ENCODE data around the gene CAPN1.
"Not testable (repeated sequence)": the region's sequence is repeated elsewhere in the genome, so short reads cannot be mapped to it uniquely, and the experiment has no call there.

The CAPN1 gene

DNA sequence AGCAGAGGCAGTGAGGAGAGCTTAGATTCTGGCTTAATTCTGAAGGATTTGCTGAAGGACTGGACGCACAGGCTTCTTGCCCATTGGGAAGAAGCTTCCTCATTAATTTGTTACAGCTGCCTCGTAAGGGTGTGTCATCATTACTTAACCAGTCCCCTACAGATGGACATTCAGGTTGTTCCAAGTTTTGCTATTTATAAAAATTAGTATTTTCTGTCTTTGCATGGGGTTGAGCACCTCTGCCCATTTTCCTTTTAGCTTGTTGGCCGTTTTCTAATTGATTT, 38.1 kb downstream of the CAPN1 start:
- DNase-seq = no peak

DNA sequence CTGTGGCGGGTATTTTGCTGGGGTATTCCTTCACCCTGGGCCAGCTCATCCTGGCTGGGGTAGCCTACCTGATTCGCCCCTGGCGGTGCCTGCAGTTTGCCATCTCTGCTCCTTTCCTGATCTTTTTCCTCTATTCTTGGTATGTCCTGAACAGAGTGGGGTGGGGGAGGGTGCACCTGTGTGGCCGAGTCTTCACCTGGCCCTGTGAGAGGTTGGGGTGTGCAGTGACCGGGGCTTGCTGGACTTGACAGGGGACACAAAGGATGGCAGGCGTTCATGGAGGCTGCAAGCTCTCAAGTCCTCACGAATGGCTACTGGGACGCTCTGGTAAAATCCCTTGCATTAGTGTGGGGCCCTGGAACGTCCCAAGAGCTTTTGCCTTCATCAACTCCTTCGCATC, 39.3 kb downstream of the CAPN1 start:
- DNase-seq = no peak

DNA sequence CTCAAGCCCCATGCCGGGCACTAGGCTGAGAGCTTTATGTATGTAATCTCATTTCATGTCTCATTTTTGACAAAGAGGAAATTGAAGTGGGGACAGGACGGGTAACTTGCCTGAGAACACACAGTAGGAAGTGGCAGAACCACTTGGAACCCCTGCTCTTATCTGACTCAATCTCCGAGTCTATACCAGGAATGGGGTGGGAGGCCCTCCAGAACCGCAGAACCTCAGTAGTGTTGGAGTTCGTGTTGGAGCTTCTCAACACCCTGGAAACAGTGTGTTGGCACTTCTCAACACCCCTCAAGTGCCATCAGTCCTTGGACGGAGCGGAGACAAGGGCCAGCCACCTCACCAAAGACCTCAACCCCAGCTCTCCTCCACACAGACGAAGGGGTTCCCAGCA, 41.3 kb downstream of the CAPN1 start:
- no peak for DNase-seq

DNA sequence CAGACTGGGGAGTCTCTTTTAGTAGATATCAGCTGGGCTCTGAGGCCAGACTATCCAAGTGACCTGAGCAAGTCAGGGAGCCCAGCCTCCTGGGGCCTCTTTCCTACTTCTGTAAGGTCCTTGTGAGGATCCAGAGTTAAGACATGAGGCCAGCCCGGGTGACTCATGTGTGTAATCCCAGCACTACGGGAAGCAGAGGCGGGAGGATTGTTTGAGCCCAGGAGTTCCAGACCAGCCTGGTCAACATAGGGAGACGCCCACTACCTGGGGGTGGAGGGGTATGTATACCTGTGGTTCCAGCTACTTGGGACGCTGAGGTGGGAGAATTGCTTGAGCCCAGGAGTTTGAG, 43.2 kb downstream of the CAPN1 start:
- no peak for DNase-seq

DNA sequence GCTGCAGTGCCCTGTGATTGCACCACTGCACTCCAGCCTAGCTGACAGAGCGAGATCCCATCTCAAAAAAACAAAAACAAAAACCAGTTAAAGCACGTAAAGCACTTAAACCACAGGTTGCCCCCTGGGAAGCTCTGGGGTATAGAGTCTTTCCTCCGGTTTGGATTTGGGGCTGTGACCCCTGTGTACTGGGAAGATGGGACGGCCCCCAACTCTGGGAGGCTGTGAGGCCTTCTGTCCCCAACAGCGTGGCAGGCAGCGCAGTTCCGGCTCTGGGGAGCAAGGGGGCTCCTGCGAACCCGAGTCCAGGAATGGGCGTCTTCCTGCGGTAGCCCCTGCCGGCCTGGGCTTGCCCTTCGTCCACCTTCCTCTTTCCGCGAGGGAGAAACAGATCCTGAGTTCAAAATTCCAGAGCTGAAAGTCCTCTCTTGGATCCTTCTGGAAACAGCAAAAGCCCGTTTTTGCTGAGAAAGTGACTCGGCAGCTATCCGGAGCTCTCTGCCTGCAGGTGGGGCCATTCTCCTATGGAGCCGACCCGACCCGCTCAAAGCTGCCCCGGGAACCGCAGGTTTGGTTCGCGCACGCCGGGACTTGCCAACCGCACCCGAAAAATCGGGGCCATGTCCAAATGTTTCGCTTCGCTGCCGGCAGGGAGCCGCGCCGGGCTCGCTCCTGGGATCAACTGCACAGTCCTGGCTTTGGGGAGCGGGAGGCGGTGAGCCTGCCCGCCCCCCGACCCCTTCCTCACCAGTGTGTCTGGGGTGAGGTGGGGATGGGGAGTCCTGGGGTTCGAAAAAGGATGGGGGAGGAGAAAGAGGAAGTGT, 43.8 kb downstream of the CAPN1 start:
- DNase-seq = peak; percentile 43

DNA sequence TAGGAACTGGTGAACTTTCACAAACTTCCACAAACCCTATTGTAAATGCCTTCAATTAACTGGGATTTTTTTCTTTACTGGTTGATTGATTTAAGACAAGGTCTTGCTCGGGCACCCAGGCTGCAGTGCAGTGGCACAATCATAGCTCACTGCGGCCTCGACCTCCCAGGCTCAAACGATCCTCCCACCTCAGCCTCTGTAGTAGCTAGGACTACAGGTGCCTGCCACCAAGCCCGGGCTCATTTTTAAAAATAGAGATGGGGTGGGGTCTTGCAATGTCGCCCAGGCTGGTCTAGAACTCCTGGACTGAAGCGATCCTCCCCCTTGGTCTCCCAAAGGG, 44.3 kb downstream of the CAPN1 start:
- no peak for DNase-seq

DNA sequence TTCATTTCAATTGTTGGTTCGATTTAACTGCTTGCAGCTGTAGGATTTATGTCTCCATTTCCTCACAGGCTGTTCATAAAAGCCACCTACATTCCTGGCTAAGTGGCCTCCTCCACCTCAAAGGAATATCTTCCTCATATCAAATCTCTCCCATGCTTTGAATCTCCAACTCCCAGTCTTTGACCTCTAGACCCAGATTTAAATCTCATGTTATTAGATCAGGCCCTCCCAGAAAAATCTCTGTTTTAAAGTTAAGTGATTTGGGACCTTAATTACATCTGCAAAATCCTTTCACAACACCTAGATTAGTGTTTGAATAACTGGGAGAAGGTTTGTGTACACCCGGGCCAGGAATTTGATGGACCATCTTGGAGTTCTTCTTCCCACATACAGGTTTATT, 46.2 kb downstream of the CAPN1 start:
- no peak for DNase-seq

DNA sequence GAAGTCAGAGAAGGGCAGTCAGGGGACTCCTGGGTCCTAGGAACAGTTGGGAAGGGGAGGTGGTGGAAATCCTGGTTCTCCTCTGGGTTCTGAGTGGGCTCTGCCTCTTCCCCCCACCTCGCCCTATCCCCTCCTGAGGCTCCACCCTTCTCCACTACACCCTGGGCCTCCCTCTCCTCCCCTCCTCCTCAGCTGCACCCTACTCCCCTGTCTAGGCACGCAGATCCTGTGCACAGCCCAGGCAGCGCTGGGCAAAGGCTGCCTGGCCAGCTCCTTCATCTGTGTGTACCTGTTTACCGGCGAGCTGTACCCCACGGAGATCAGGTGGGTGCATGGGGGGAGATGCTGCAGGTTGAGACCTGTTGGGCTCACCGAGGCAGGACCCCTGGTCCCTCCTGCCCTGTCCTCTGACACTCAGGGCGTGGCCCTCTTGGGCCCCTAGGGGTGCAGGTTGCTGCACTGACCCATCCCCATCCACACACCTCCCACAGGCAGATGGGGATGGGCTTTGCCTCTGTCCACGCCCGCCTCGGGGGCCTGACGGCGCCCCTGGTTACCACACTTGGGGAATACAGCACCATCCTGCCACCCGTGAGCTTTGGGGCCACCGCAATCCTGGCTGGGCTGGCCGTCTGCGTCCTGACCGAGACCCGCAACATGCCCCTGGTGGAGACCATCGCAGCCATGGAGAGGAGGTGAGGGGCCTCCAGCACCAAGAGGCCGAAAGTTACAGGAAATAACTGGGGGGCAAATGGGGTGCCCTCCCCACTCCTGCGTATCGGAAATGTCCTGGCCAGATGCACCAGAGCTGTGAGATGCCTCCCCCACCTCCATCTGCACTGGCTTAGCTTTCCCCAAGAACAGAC, 54.7 kb downstream of the CAPN1 start:
- no peak for DNase-seq

DNA sequence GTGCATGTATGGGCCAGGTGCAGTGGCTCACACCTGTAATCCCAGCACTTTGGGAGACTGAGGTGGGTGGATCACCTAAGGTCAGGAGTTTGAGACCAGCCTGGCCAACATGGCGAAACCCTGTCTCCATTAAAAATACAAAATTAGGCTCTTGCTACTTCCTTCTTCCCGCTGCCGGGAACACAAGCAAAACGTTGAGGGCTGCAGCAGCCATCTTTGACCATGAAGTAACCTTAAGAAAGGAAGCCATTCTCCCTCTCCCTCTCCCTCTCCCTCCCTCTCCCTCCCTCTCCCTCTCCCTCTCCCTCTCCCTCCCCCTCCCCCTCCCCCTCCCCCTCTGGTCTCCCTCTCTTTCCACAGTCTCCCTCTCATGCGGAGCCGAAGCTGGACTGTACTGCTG, 56.6 kb downstream of the CAPN1 start:
- not testable (repeated sequence) for DNase-seq

DNA sequence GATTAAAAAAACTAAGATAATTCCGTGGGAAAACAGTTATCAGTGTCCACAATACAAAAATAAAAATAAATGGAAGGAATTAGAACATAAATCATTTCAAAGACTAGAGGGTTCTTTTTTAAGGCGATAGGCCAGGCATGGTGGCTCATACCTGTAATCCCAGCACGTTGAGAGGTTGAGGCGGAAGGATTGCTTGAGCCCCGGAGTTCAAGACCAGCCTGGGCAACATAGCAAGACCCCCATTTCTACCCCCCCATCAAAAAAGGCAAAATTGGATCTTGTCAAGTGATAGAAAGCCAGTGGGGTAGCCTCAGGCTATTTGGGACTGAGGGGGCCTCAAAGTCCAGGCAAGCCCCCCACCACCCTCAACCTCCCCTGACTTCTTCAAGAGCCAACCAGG, 59.4 kb downstream of the CAPN1 start:
- no peak for DNase-seq

DNA sequence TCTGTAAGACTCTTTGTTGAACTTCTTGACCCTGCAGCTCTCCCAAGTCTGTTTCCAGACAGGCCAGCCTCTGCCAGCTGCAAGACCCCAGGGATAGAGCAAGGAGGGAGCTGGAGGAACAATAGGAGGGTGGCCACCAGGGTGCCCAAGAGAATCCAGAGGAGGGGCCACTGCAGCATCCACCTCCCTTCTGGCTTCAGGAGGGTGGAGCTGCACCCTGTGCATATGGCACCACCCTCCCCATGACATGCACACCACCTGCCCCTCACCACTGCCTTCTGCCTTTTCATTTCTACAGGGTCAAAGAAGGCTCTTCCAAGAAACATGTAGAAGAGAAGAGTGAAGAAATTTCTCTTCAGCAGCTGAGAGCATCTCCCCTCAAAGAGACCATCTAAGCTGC, 60.0 kb downstream of the CAPN1 start:
- no peak for DNase-seq

DNA sequence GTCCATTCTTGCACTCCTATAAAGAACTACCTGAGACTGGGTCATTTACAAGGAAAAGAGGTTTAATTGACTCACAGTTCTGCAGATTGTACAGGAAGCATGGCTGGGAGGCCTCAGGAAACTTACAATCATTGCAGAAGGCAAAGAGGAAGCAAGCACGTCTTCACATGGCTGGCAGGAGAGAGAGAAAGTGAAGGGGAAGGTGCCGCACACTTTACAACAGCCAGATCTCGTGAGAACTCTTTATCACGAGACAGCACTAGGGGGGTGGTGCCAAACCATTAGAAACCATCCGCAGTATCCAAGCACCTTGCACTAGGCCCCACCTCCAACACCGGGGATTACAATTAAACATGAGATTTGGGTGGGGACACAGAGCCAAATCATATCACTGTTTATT, 60.7 kb downstream of the CAPN1 start:
- DNase-seq = no peak

DNA sequence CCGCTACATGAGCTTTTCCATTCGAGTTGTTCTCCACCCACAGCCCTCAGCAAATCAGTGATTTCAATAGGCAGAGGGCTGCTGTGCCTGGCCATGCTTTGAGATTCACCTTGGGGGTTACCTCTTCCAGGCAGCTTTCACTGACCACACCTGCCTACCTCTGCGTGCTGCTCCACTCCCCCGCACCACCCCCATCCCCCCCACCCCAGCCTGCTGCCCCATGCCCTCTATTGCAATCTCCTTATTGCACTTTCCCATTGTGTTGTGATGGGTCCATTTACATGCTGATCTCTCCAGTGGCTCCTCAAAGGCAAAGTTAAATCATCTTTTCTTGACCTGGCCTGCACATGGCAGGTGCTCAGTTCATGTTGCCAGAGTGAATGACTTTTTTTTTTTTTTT, 62.1 kb downstream of the CAPN1 start:
- DNase-seq = no peak

DNA sequence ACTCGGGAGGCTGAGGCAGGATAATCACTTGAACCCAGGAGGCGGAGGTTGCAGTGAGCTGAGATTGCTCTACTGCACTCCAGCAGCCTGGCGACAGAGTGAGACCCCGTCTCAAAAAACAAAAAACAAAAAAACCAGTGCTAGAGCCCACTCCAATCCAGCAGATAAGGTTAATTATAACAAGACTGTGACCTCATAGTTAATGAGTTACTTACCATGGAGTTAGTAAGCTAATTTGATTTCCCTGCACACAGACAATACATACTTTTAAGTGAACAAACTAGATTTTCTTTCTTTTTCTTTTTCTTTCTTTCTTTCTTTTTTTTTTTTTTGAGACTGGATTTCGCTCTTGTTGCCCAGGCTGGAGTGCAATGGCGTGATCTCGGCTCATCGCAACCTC, 63.3 kb downstream of the CAPN1 start:
- not testable (repeated sequence) for DNase-seq

DNA sequence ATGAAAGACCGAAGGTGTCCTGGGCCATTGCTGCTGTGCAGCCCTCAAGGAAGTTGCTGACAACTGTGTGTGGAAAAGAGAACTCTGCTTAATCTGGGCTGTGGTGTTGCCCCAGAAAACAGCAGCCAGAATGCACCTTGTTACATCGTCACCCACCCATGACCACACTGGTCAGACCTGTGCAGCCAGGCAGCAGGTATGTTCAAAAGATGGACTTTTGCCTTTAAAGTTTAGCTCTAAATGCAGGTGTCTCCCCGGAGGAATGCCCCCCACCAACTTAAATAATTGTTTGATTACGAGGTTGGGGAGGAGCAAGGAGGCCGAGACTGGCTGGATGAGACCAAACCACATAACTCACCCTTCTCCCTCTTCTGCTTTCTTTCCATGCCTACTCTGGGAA, 64.8 kb downstream of the CAPN1 start:
- DNase-seq = no peak

DNA sequence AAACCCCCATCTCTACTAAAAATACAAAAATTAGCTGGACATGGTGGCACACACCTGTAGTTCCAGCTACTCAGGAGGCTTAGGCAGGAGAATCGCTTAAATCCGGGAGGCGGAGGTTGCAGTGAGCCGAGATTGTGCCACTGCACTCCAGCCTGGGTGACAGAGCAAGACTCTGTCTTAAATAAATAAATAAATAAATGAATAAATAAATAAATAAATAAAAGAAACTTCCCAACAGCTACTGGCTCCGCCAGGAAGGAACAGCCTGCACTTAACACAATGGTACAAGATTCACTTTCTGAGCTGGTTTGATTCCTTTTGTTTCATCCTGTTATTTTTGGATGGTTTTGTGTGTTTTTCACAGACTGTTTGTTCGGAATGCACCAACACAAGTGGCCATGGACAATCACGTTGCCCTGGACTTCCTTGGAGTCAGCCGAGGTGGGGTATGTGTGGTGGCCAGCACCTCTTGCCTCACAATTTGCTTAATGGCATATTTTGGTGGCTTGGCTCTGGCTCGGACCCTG, 66.5 kb downstream of the CAPN1 start:
- DNase-seq = not testable (repeated sequence)

DNA sequence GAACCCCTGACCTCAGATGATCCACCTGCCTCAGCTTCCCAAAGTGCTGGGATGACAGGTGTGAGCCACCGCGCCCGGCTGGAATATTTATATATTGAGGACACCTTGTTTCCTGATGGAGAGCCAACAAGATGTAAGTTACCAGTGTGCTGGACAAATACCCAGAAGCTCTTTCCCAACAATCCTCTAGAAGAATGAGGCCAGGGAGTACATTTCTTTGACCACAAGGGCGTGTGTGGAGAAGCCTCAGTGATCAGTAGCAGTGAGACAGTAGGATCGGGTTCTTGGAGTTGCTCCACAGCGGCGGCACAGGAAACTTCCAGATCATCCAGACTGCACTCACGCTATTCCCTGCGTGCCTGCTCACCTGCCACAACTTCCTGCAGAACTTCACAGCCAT, 69.7 kb downstream of the CAPN1 start:
- no peak for DNase-seq

DNA sequence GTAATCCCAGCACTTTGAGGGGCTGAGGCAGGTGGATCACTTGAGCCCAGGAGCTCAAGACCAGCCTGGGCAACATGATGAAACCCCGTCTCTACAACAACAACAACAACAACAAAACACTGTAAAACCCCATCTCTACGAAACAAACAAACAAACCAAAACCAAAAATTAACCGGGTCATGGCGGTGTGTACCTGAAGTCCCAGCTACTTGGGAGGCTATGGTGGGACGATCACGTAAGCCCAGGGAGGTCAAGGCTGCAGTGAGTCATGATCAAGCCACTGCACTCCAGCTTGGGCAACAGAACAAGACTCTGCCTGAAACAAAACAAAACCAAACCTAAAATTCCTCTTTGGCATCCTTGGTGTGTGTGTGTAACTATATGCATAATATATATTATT, 73.0 kb downstream of the CAPN1 start:
- no peak for DNase-seq

DNA sequence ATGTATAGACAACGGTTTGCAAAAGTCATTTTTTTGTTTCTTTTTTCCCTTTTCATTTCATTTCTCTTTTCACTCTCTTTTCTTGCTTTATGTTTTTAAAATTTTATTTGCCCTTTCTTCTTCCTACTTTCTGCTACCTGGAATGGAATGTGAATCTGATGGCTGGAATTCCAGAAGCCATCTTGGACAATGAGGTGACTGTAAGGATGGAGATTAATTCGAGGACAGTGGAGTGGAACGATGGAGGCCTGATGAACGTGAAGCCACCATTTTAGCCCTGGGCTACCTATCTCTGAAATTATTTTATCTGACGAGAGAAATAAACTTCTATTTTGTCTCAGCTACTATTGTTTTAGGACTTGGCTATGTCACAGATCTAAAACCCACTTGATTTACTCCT, 77.3 kb downstream of the CAPN1 start:
- no peak for DNase-seq

DNA sequence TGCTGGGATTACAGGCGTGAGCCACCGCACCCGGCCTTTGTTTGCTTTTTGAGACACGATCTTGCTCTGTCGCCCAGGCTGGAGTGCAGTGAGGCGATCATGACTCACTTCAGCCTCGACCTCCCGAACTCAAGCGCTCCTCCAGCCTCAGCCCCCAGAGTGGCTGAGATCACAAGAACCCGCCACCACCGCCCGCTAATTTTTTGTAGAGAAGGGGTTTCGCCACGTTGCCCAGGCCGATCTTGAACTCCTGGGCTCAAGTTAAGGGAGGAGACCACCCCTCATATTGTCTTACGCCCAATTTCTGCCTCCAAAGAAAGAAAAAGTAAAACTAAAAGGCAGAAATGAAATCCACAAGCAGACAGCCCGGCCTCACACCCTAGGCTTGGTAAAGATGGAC, 78.6 kb downstream of the CAPN1 start:
- no peak for DNase-seq

DNA sequence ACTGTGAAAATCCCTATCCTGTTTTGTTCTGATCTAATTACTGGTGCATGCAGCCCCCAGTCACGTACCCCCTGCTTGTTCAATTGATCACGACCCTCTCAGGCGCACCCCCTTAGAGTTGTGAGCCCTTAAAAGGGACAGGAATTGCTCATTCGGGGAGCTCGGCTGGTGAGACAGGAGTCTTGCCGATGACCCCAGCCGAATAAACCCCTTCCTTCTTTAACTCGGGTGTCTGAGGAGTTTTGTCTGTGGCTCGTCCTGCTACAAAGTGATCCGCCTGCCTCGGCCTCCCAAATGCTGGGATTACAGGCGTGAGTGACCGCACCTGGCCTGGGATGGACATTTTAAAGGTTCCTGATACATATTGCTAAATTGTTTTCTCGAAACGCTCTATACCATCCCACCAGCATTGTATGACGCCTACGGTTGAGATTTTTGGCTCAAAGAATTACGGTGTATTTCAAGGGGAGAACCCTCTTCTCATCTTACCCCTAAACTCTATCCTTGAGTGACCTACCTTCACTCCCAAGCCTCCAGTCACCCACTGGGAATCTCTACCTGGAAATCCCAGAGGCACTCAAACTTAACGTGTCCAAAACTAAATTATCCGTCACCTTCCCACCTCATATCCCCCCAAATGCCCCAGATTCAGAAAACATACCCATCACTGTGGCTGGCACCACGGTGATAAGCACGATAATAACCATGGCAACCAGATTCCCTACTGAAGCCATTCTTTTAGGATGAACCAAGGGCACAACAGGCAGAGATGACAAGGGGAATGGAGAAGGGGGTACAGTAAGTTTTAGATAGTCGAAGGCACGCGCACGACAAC, 79.2 kb downstream of the CAPN1 start:
- DNase-seq = no peak

All from activated CD4-positive, alpha-beta T cell treated with anti-CD3 and anti-CD28 coated beads for 1 hour (primary cell).